OCI-LY3 (cell line): Measurements from ENCODE around the gene PTPN3.

ENCODE experiments used
- CTCF ChIP-seq: fragments of 200-600, 300-600 bp; sonication (generic); IDR thresholded peaks from 2 replicates; pipeline ENCODE4 v1.5.1; 2014; ENCODE audit warnings: antibody characterized with exemption, low read length, low read depth
- EZH2phosphoT487 ChIP-seq: fragments of 200-600 bp; shearing (Covaris generic); IDR thresholded peaks from 2 replicates; pipeline ENCODE4 v1.6.1; 2018; ENCODE audit warnings: antibody characterized with exemption, mixed run types, low read depth

DNA sequence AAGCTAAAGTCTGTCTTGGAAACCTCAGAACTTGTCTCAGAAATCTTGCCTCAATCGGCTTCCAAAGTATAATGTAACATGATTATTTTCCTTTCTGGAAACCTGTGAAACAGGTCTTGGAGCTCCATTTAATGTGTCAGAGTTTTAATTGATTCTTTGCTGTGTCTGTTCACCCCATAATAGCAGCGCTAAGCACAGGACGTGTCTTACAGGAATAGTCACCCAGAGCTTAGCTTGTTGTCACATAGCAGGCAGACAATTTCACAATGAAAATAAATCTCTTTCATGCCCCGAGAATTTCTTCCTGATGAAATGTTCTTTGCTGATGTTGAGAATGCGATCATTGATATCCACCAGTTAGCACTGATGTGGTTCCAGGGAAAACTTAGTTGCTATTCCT, 40.2 kb upstream of the PTPN3 start:
- TF ChIP-seq CTCF, result no peak
- TF ChIP-seq EZH2phosphoT487, result no peak
